ENCODE measurements around the gene FBXW8. TPM values are rescaled to one million over a fixed set of nuclear protein-coding genes. Genes with fewer than 3 reads are reported as not detected.

Gene FBXW8
- total RNA-seq, 1 experiment from 2014 or later, result 15.3 TPM

GRCh38 chr12:117030187-117030900, 119.6 kb downstream of the FBXW8 start:
- Histone ChIP-seq H3K4me2 (ENCODE audit: insufficient read depth, insufficient read length, low read length) (no peak overlapping the region), H3K27ac (ENCODE audit: insufficient read length, low read depth, low read length) (no peak overlapping the region), H3K56ac (ENCODE audit: insufficient read length, low read depth, low read length) (no peak overlapping the region), H4K20me1 (ENCODE audit: control insufficient read depth, insufficient read depth, insufficient read length) (no peaks in the 10 kb centered on the region), H3K14ac (ENCODE audit: insufficient read depth, low read length) (no peak overlapping the region), H2BK120ac (ENCODE audit: low read depth, low read length, poor library complexity, severe bottlenecking) (no peak overlapping the region), H2BK20ac (ENCODE audit: low read depth, low read length, poor library complexity, severe bottlenecking) (no peak overlapping the region), H3K27me3 (ENCODE audit: insufficient read depth, low read length) (no peaks in the 10 kb centered on the region), H4K5ac (ENCODE audit: insufficient read length, low read depth, low read length) (no peak overlapping the region), H2BK15ac (ENCODE audit: low read depth, low read length) (no peak overlapping the region), H3K79me2 (ENCODE audit: insufficient read depth, low read length) (no peaks in the 10 kb centered on the region), H3K9ac (ENCODE audit: extremely low read depth, insufficient read length, low read length) (no peak overlapping the region), H4K91ac (ENCODE audit: insufficient read length, low read depth, low read length) (no peak overlapping the region), H2BK5ac (ENCODE audit: insufficient read length, low read length) (no peak overlapping the region), H3K79me1 (ENCODE audit: insufficient read depth, low read depth, low read length, poor library complexity, severe bottlenecking) (no peaks in the 10 kb centered on the region), H3K18ac (ENCODE audit: insufficient read length, low read depth, low read length) (no peak overlapping the region), H2AFZ (ENCODE audit: low read length) (no peak overlapping the region), H4K8ac (replicated peaks; ENCODE audit: insufficient read length, low read depth, low read length) (no peak overlapping the region), H3K4ac (ENCODE audit: low read depth, low read length) (no peak overlapping the region), H3K4me1 (ENCODE audit: insufficient read depth, low read length) (no peaks in the 10 kb centered on the region), H3T11ph (ENCODE audit: low read length) (no peak overlapping the region), H3K23ac (ENCODE audit: insufficient read length, low read depth, low read length) (no peak overlapping the region), H2AK5ac (ENCODE audit: insufficient read length, low read length) (no peak overlapping the region), H3K23me2 (ENCODE audit: insufficient read length, low read depth, low read length, poor library complexity, severe bottlenecking) (no peaks in the 10 kb centered on the region), H3K9me3 (ENCODE audit: control insufficient read depth, low read depth, low read length) (no peaks in the 10 kb centered on the region), H2BK12ac (ENCODE audit: insufficient read length, low read depth, low read length) (no peak overlapping the region)
- Mint-ChIP-seq H3K4me1 (peaks cover 13 to 37% of the 10 kb centered on the region in 2 experiments), H3K9me3 (no peaks in the 10 kb centered on the region), H3K27me3 (ENCODE audit: low read depth) (no peaks in the 10 kb centered on the region), H3K27ac (peak overlapping the region in 1 of 3 experiments; percentile 51; a peak in 2 of 7 replicates), H3K36me3 (ENCODE audit: insufficient read depth in 1 of 3, low read depth in 3 of 3) (peaks cover 2 to 22% (median 20%) of the 10 kb centered on the region in 3 experiments), H3K4me3 (no peak overlapping the region)
- DNase-seq, result peak; percentile 22
- WGBS (ENCODE audit: extremely low coverage, insufficient read length, low lambda C conversion rate), result no CpG with 5 or more reads among the region's 19 CpGs
- TF ChIP-seq, protein P1, sequence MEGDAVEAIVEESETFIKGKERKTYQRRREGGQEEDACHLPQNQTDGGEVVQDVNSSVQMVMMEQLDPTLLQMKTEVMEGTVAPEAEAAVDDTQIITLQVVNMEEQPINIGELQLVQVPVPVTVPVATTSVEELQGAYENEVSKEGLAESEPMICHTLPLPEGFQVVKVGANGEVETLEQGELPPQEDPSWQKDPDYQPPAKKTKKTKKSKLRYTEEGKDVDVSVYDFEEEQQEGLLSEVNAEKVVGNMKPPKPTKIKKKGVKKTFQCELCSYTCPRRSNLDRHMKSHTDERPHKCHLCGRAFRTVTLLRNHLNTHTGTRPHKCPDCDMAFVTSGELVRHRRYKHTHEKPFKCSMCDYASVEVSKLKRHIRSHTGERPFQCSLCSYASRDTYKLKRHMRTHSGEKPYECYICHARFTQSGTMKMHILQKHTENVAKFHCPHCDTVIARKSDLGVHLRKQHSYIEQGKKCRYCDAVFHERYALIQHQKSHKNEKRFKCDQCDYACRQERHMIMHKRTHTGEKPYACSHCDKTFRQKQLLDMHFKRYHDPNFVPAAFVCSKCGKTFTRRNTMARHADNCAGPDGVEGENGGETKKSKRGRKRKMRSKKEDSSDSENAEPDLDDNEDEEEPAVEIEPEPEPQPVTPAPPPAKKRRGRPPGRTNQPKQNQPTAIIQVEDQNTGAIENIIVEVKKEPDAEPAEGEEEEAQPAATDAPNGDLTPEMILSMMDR (conservative IDR thresholded peaks at IDR 0.05), result no peak
